ENCODE results near the gene MAX.

The MAX gene

GRCh38 chr14:65072256-65072655, 30.1 kb downstream of the MAX start:
- DNase-seq: no peak

- DNase-seq: no peak
Observed at GRCh38 chr14:65071544-65071943, 30.8 kb downstream of the MAX start.

GRCh38 chr14:65070471-65070976, 31.8 kb downstream of the MAX start:
- peak; percentile 59 for DNase-seq

GRCh38 chr14:65069874-65070413, 32.4 kb downstream of the MAX start:
- no peak for DNase-seq

- DNase-seq: no peak
Observed at GRCh38 chr14:65065719-65066118, 36.6 kb downstream of the MAX start.

- DNase-seq: no peak
Observed at GRCh38 chr14:65062096-65063075, 39.9 kb downstream of the MAX start.

- DNase-seq: no peak
Observed at GRCh38 chr14:65057695-65058094, 44.6 kb downstream of the MAX start.

GRCh38 chr14:65054471-65055085, 47.7 kb downstream of the MAX start:
- DNase-seq: no peak

GRCh38 chr14:65053466-65053865, 48.9 kb downstream of the MAX start:
- DNase-seq: no peak

- no peak for DNase-seq
Observed at GRCh38 chr14:65052832-65053231, 49.5 kb downstream of the MAX start.

- DNase-seq: no peak
Observed at GRCh38 chr14:65045709-65046108, 56.6 kb downstream of the MAX start.

GRCh38 chr14:65045006-65045405, 57.3 kb downstream of the MAX start:
- DNase-seq: no peak

- no peak for DNase-seq
Observed at GRCh38 chr14:65044596-65044959, 57.7 kb downstream of the MAX start.

GRCh38 chr14:65043893-65044595, 58.3 kb downstream of the MAX start:
- DNase-seq: no peak

- DNase-seq: no peak
Observed at GRCh38 chr14:65042731-65043372, 59.5 kb downstream of the MAX start.

- DNase-seq: no peak
Observed at GRCh38 chr14:65042296-65042695, 60.0 kb downstream of the MAX start.

- no peak for DNase-seq
Observed at GRCh38 chr14:65041434-65041915, 60.8 kb downstream of the MAX start.

- no peak for DNase-seq
Observed at GRCh38 chr14:65040666-65041433, 61.5 kb downstream of the MAX start.

- DNase-seq: no peak
Observed at GRCh38 chr14:65038966-65039365, 63.4 kb downstream of the MAX start.

- no peak for DNase-seq
Observed at GRCh38 chr14:65035049-65035448, 67.3 kb downstream of the MAX start.

- no peak for DNase-seq
Observed at GRCh38 chr14:65034021-65034420, 68.3 kb downstream of the MAX start.

- no peak for DNase-seq
Observed at GRCh38 chr14:65033181-65033580, 69.1 kb downstream of the MAX start.

All from NCI-H1048 (cell line).